Loucy (cell line): ENCODE measurements around the gene POPDC2.

Source experiments
- CTCF ChIP-seq: fragments of 200-600 bp; sonication (generic); conservative IDR thresholded peaks from 2 replicates; pipeline ENCODE4 v1.5.1; 2014; ENCODE audit warnings: mild to moderate bottlenecking, antibody characterized with exemption, low read length
- EZH2phosphoT487 ChIP-seq: fragments of 200-600 bp; IDR thresholded peaks from 2 replicates; pipeline ENCODE4 v1.6.1; 2018; ENCODE audit warnings: antibody characterized with exemption, mild to moderate bottlenecking, moderate library complexity, borderline replicate concordance

DNA sequence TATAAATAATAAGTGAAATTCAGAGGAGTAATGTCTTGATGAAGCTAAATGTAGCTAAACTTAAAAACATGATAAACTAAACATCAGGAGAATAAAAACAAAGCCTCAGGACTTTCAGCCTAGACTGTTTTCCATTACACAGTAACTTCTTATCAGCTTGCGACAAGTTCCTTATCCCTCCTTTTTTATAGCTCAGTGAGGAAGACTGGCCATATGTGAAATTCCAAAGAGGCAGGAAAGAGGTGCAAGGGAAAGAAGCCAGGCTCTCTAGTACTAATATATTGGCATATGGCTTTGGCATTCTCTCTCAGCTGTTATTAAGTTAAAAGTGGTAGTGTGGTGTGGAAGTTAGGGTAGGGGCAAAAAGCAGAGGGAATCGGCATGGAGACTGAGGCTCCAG lies 12.4 kb upstream of the POPDC2 start:
- TF ChIP-seq CTCF, result no peak
- TF ChIP-seq EZH2phosphoT487, result no peak
